SK-N-SH (cell line): ENCODE results near the gene ZNF248. TPM values are rescaled to one million over a fixed set of nuclear protein-coding genes. Genes with fewer than 3 reads are reported as not detected.

ENCODE experiments used
- CTCF ChIA-PET: fragments of 300-600, 350-600 bp; formaldehyde crosslinking; extraction: SDS; loops from one replicate; lab custom pipeline; 2021; lab: Yijun Ruan, JAX
- POLR2A ChIA-PET: fragments of 350-600 bp; sonication (Branson Sonifier 250); formaldehyde crosslinking; extraction: SDS; loops from one replicate; lab custom pipeline; 2020; ENCODE audit warnings: antibody characterized with exemption, inconsistent platforms; lab: Yijun Ruan, JAX
- DNase-seq: peaks from one replicate; pipeline ENCODE4 v3.0.0; 2012
- H2AFZ ChIP-seq: fragments of 200-600 bp; sonication (generic); 2 replicates; pipeline ENCODE4 v1.8.1; 2016; ENCODE audit warnings: antibody characterized with exemption, mild to moderate bottlenecking, low read depth
- H3F3A ChIP-seq: fragments of 200-600 bp; sonication (generic); replicated peaks from 2 replicates; pipeline ENCODE3; 2016; ENCODE audit warnings: antibody characterized with exemption, mild to moderate bottlenecking; ENCODE audit not compliant: insufficient read depth
- H3K27ac ChIP-seq, 2 experiments: fragments of 200-500 bp in 1 of 2; fragments of 200-600 bp in 1 of 2; sonication (Bioruptor generic) in 1 of 2; sonication (generic), shearing (Covaris generic) in 1 of 2; 2 replicates each; pipeline versions ENCODE4 v1.5.1 to v1.6.1; 2014 to 2016; ENCODE audit warnings: low read depth in 2 of 2, inconsistent platforms in 1 of 2, low read length in 1 of 2, mild to moderate bottlenecking in 1 of 2, mixed read lengths in 1 of 2
- H3K27me3 ChIP-seq: fragments of 200-600 bp; sonication (generic), shearing (Covaris generic); 2 replicates; pipeline ENCODE4 v1.6.1; 2016; ENCODE audit warnings: mixed run types; ENCODE audit not compliant: insufficient read depth
- H3K36me3 ChIP-seq, 2 experiments: fragments of 200-500 bp in 1 of 2; fragments of 200-600 bp in 1 of 2; sonication (Bioruptor generic) in 1 of 2; sonication (generic) in 1 of 2; replicated peaks in 1 of 2; 2 replicates each; pipeline versions ENCODE3 to v1.5.1; 2014 to 2016; ENCODE audit warnings: low read length in 1 of 2, mild to moderate bottlenecking in 1 of 2; ENCODE audit not compliant: insufficient read depth in 2 of 2, control insufficient read depth in 1 of 2
- H3K4me1 ChIP-seq, 2 experiments: fragments of 200-500 bp in 1 of 2; fragments of 200-600 bp in 1 of 2; sonication (Bioruptor generic) in 1 of 2; sonication (generic), shearing (Covaris generic) in 1 of 2; 2 replicates each; pipeline versions ENCODE4 v1.5.1 to v1.6.1; 2014 to 2016; ENCODE audit warnings: low read depth in 1 of 2, low read length in 1 of 2, mixed run types in 1 of 2; ENCODE audit not compliant: insufficient read depth in 2 of 2, control insufficient read depth in 1 of 2
- H3K4me2 ChIP-seq: fragments of 200-600 bp; sonication (generic), shearing (Covaris generic); 2 replicates; pipeline ENCODE4 v1.6.1; 2017; ENCODE audit warnings: mixed run types
- H3K4me3 ChIP-seq, 2 experiments: fragments of 200-500 bp in 1 of 2; fragments of 200-600 bp in 1 of 2; sonication (Bioruptor generic) in 1 of 2; sonication (generic), shearing (Covaris generic) in 1 of 2; 2 replicates each; pipeline versions ENCODE4 v1.5.1 to v1.8.1; 2014 to 2016; ENCODE audit warnings: low read depth in 2 of 2, inconsistent platforms in 1 of 2, low read length in 1 of 2, mild to moderate bottlenecking in 1 of 2, mixed read lengths in 1 of 2, moderate library complexity in 1 of 2
- H3K79me2 ChIP-seq: fragments of 200-600 bp; sonication (generic); 2 replicates; pipeline ENCODE4 v1.8.1; 2017; ENCODE audit warnings: mild to moderate bottlenecking; ENCODE audit not compliant: insufficient read depth
- H3K9ac ChIP-seq: fragments of 200-600 bp; sonication (generic); 2 replicates; pipeline ENCODE4 v1.6.1; 2017; ENCODE audit warnings: mixed run types
- H3K9me2 ChIP-seq: fragments of 200-600 bp; sonication (generic); 2 replicates; pipeline ENCODE4 v1.6.1; 2017; ENCODE audit warnings: mixed run types
- H3K9me3 ChIP-seq: fragments of 200-600 bp; sonication (generic); 2 replicates; pipeline ENCODE4 v1.6.1; 2017; ENCODE audit warnings: mixed run types, mild to moderate bottlenecking, moderate library complexity
- H4K20me1 ChIP-seq: fragments of 200-600 bp; sonication (generic); 2 replicates; pipeline ENCODE4 v1.6.1; 2017; ENCODE audit warnings: mild to moderate bottlenecking, mixed run types; ENCODE audit not compliant: insufficient read depth
- CTCF ChIP-seq: fragments of 200-600 bp; sonication (generic); IDR thresholded peaks from 2 replicates; pipeline ENCODE4 v1.6.1; 2017; ENCODE audit warnings: antibody characterized with exemption, mild to moderate bottlenecking, moderate library complexity
- EZH2phosphoT487 ChIP-seq: fragments of 200-600 bp; sonication (generic); IDR thresholded peaks from 2 replicates; pipeline ENCODE4 v1.6.1; 2017; ENCODE audit warnings: low read depth, mixed run types, mild to moderate bottlenecking, antibody characterized with exemption, moderate library complexity, borderline replicate concordance
- GATA2 ChIP-seq: sonication (generic); formaldehyde crosslinking; IDR thresholded peaks from 2 replicates; pipeline ENCODE4 v1.5.0; 2020; ENCODE audit warnings: mild to moderate bottlenecking, missing genetic modification reagents
- IRF3 ChIP-seq: fragments of 150-350 bp; IDR thresholded peaks from 2 replicates; pipeline ENCODE4 v1.6.1; 2016; ENCODE audit warnings: mild to moderate bottlenecking, low read depth, low read length
- JUND ChIP-seq: IDR thresholded peaks from 2 replicates; pipeline ENCODE4 v1.4.0; 2012
- NRF1 ChIP-seq: IDR thresholded peaks from 2 replicates; pipeline ENCODE4 v1.6.1; 2012; ENCODE audit warnings: low read depth, mild to moderate bottlenecking, low read length
- POLR2AphosphoS5 ChIP-seq: IDR thresholded peaks from 2 replicates; pipeline ENCODE4 v1.6.1; 2012; ENCODE audit warnings: low read depth, low read length
- RXRA ChIP-seq: IDR thresholded peaks from 2 replicates; pipeline ENCODE4 v1.4.0; 2012; ENCODE audit warnings: low read depth, mild to moderate bottlenecking, borderline replicate concordance
- SMC3 ChIP-seq: IDR thresholded peaks from 2 replicates; pipeline ENCODE4 v1.6.1; 2012; ENCODE audit warnings: low read depth, low read length, improper control_type of control experiment
- TCF12 ChIP-seq: IDR thresholded peaks from 2 replicates; pipeline ENCODE4 v1.4.0; 2012
- TEAD4 ChIP-seq: IDR thresholded peaks from 2 replicates; pipeline ENCODE4 v1.4.0; 2012; ENCODE audit warnings: mild to moderate bottlenecking, borderline replicate concordance; ENCODE audit not compliant: insufficient read depth
- USF2 ChIP-seq: fragments of 150-350 bp; IDR thresholded peaks from 2 replicates; pipeline ENCODE4 v1.6.1; 2017; ENCODE audit warnings: antibody characterized with exemption, low read length, low read depth, borderline replicate concordance
- YY1 ChIP-seq: IDR thresholded peaks from 2 replicates; pipeline ENCODE4 v1.4.0; 2012; ENCODE audit warnings: low read depth, mild to moderate bottlenecking
- ZBTB33 ChIP-seq: IDR thresholded peaks from 2 replicates; pipeline ENCODE4 v1.4.0; 2012; ENCODE audit warnings: low read depth, borderline replicate concordance
- WGBS: methylation state at CpG from one replicate; pipeline ENCODE4 v1.1.6; 2017; ENCODE audit warnings: low lambda C conversion rate; 5-methylcytosine and 5-hydroxymethylcytosine counted together
- polyA plus RNA-seq, 3 experiments: library from polyadenylated mRNA; depleted of rRNA; stranded (reverse); fragments of >200 nt; gene quantifications; 2 replicates each; pipeline ENCODE4 v1.2.3, GENCODE V29; 2012

ZNF248 gene
- polyA plus RNA-seq, 1 of the 3 experiments (the other 2 are of a cell fraction): 6.5 TPM

- Histone ChIP-seq H3K9me3 (no peaks in the 10 kb centered on the region), H3K4me2 (no peak overlapping the region), H3K9me2 (no peaks in the 10 kb centered on the region), H3K4me1 (no peaks in the 10 kb centered on the region), H3K36me3 (peaks cover 0 to 15% of the 10 kb centered on the region in 2 experiments), H3K27me3 (no peaks in the 10 kb centered on the region), H3K79me2 (peaks cover 12% of the 10 kb centered on the region; the same call in 1 of the 2 replicates), H4K20me1 (no peaks in the 10 kb centered on the region), H3K27ac (no peak overlapping the region), H2AFZ (no peak overlapping the region), H3K4me3 (no peak overlapping the region), H3K9ac (no peak overlapping the region), H3F3A (no peaks in the 10 kb centered on the region)
- ChIA-PET CTCF (no interaction called here), POLR2A (no interaction called here)
- WGBS: 90% methylated on average over 2 of the region's 2 CpGs
- TF ChIP-seq SMC3 (no peak), TCF12 (no peak), YY1 (no peak), EZH2phosphoT487 (no peak), GATA2 (CRISPR knock-in tag) (no peak), POLR2AphosphoS5 (no peak), RXRA (no peak), JUND (no peak), CTCF (no peak), ZBTB33 (no peak), TEAD4 (no peak), USF2 (no peak), NRF1 (no peak), IRF3 (no peak)
- DNase-seq: no peak
Measured at GRCh38 chr10:37844644-37845043, 12.8 kb downstream of the ZNF248 start.
